ENCODE data around the gene DEFB131B.
"Not testable (repeated sequence)": the region's sequence is repeated elsewhere in the genome, so short reads cannot be mapped to it uniquely, and the experiment has no call there.

DEFB131B gene, protein sequence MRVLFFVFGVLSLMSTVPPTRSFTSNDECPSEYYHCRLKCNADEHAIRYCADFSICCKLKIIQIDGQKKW

DNA sequence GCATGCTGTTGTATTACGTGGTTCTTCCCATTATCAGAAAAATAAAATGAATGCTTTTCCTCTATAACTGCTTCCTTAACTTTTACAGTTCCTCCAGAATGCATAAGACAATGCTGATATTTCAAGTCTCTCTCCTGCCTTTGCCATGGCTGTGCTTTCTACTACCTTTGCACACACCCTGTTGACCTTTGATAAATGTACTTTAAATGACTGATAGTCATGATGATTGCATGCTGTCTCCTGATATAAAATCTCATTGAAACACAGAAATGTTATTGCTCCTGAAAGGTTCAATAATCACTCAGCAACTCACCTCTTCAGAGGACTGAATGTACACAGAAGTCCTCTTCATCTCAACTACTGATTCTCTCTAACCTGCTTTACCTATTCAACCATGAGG lies at the start of gene DEFB131B:
TSS of gene DEFB131B (plus strand) at position 395 of the 400 bp plus-strand sequence. CDS start at position 395, 0 bp downstream.
- not testable (repeated sequence) for DNase-seq (ENCODE audit: low read depth)

DNA sequence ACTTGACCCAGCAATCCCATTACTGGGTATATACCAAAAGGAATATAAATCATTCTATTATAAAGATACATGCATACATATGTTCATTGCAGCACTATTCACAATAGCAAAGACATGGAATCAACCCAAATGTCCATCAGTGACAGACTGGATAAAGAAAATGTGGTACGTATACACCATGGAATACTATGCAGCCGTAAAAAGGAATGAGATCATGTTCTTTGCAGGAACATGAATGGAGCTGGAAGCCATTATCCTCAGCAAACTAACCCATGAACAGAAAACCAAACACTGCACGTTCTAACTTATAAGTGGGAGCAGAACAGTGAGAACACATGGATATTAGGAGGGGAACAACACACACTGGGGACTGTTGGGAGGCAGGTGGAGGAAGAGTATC lies 49.0 kb upstream of the DEFB131B start:
- DNase-seq (ENCODE audit: low read depth) = not testable (repeated sequence)

DNA sequence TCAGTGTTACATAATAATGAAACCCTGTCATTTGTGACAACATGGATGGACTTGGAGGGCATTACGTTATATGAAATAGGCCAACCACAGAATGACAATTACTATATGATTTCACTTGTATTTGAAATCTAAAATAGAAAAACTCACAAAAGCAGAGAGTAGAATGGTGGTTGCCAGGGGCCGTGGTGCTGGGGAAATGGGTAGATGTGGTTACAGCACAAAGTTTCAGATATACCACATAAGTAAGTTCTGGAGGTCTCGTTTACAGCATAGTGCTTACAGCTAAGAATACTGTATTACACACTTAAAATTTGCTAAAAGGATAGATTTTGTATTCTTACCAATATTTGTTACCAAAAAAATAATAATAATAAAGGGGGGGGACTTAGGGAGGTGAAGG lies 48.6 kb upstream of the DEFB131B start:
- not testable (repeated sequence) for DNase-seq (ENCODE audit: low read depth)

DNA sequence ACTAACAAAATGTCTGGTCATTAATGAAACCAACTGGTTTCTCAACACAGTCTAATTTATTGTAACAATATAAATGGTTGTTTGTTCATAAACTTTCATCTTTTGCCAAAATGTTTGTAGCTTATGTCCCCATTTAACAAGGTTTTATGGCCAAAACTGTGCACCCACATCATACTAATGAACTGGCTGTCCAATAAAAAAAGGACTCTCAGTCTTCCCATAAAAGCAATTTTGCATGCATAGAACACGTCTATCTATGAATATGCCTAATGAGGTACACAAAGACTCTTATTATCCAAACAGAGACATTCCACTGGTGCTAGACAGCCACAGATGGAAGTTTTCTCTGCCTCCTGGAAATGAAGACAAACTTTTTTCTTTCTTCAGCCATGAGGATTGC lies 45.4 kb upstream of the DEFB131B start, which contains the start of gene DEFB108B:
TSS of gene DEFB108B (plus strand) at position 390 of the 400 bp plus-strand sequence. CDS start at position 390, 0 bp downstream.
- DNase-seq (ENCODE audit: low read depth) = not testable (repeated sequence)

DNA sequence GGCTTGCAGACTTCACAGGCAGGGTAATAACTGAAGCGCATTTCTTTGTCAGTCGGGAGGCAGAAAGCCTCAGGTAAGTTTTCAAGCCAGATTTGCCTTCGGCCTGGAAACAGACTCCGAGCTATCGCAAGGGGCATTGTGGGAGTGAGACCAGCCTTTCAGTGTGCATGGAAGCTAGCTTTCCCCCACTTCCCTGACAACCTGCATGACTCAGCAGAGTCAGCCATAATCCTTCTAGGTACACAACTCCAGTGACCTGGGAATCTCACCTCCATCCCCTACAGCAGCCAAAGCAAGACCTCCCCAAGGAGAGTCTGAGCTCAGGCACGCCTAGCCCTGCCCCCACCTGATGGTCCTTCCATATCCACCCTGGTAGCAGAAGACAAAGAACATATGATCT lies 35.5 kb upstream of the DEFB131B start:
- DNase-seq (ENCODE audit: low read depth) = not testable (repeated sequence)

DNA sequence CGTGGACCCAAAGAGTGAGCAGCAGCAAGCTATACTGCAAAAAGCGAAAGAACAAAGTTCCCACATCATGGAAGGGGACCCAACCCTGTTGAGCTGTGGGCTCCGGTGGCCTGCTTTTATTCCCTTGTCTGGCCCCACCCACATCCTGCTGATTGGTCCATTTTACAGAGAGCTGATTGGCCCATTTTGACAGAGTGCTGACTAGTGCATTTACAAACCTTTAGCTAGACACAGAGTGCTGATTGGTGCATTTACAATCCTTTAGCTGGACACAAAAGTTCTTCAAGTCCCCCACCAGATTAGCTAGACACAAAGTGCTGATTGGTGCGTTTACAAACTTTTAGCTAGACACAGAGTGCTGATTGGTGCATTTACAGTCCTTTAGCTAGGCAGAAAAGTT lies 34.9 kb upstream of the DEFB131B start:
- DNase-seq (ENCODE audit: low read depth) = not testable (repeated sequence)

DNA sequence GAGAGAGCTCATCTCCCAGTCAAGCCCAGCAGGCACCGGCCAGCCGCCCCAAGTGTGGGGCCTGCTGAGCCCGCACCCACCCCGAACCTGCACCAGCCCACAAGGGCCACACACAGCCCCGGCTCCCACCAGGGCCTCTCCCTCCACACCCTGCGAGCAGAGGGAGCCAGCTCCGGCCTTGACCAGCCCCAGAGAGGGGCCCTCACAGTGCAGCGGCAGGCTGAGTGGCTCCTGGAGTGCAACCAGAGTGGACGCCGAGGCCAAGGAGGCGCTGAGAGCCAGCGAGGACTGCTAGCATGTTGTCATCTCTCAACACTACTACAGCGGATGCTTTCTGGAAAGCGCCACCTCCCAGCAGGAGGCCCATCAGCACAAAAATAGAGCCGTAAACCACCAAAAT lies 34.4 kb upstream of the DEFB131B start:
- no peak for DNase-seq (ENCODE audit: low read depth)

DNA sequence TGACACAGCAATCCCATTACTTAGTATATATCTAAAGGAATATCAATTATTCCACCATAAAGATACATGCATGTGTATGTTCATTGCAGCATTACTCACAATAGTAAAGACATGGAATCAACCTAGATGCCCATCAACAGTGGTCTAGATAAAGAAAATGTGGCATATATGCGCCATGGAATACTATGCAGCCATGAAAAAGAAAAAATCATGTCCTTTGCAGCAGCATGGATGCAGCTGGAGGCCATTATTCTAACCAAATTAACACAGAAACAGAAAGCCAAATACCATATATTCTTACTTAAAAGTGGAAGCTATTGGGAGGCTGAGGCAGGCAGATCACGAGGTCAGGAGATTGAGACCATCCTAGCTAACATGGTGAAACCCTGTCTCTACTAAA lies 24.4 kb upstream of the DEFB131B start:
- not testable (repeated sequence) for DNase-seq (ENCODE audit: low read depth)

DNA sequence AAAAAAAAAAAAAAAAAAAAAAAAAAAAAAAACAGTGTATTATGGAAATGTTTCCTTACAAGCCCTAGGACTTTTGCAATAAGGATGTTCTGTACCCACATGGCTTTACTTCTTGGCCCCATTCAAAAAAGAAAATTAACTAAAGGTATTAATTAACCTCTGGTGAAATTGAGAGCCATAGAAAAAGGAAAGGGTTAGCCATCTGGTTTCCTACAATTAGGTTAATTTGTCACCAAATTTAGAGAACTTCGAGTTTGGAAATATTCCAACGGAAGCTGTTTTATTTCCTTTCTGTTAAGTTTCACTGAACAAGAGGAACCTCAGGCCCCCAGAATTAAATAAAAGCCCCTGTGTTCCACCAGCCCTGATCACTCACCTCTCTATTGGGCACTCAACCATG lies 22.4 kb upstream of the DEFB131B start:
- DNase-seq (ENCODE audit: low read depth) = not testable (repeated sequence)

DNA sequence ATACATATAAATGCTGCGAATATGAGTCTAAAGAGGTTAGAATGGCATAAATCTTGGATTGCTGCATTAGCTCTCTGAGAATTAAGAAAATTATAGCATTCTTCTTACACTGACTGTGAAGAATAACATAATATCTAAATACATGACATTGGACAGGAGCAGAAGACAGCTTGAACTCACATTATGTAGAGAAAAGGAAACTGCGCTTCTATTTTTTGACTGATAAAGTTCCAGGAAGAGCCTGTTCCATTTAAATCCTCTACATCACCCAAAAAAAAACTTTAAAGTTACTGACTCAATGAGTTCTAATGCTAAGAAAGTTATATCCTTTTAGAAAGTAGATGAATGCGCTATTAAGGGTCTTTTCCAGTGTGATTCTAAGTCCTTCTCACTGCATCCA lies 17.4 kb upstream of the DEFB131B start:
- not testable (repeated sequence) for DNase-seq (ENCODE audit: low read depth)

DNA sequence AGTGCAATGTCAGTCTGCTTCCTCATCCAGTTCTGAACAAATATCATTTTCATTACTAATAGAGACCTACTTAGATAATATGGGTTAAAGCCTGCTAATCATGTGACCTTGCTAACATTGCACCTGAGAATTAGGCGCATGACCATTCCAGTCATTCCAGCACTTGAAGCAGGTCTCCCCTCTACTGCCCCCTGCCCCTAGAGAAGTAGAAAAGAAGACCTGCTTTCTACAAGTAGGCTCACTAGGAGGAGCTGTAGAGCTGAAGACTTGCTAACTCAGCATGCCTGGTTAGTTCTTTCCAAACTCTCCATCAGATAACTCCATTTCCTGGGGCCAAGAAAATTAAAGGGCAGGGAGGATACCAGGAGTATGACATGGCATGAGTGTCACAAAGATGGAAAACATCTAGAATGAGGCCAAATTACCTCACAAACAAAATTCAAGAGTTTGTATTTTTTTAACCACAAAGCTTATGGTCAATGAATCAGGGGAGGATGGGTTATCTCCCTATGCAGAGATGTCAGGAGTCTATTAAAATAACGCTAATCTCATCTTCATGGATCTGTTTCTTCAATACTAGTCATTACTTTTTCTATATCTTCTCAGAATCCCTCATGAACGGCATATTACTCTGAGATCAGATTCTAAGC lies 14.2 kb upstream of the DEFB131B start:
- DNase-seq (ENCODE audit: low read depth) = not testable (repeated sequence)

DNA sequence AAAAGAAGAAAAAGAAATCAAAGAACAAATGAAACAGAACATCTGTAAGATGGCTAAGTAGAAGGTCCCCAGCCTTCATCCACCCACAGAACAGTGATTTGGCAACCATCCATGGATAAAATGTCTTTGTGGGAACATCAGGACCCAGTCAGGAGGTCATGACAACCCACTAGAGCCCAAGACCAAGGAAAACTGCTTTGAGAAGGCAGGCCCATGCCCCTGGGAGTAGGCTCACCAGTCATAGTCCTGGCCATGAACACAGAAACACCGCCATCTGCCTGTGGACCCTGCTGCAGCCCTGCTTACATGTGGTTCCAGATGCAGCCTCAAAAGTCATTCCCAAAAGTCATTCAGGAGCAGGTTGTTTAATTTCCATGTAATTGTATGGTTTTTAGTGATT lies 11.0 kb upstream of the DEFB131B start:
- not testable (repeated sequence) for DNase-seq (ENCODE audit: low read depth)

DNA sequence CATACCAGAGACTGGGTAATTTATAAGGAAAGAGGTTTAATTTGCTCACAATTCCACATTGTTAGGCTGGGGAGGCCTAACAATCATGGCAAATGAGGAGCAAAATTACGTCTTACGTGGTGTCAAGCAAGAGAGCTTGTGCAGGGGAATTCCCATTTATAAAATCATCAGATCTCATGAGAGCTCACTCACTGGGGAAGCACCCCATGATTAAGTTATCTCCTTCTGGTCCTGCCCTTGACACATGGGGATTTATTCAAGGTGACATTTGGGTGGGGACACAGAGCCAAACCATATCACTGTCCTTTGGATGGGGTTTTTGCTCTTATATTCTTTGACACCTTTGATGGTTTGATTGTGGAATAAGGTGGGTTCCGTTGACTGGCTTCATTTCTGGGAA lies 8.3 kb upstream of the DEFB131B start:
- not testable (repeated sequence) for DNase-seq (ENCODE audit: low read depth)

DNA sequence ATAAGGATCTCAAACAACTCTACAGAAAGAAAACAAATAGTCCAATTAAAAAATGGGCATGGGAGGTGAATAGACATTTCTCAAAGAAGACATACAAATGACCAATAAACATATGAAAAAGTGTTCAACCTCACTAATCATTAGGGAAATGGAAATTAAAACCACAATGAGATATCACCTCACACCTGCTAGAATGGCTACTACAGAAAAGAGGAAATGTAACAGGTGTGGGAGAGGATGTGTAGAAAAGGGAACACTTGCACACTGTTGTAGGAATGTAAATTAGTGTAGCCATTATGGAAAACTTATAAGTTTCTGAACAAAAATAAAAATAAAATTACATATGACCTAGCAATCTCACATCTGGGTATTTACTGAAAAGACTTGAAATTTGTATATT lies 7.6 kb upstream of the DEFB131B start:
- not testable (repeated sequence) for DNase-seq (ENCODE audit: low read depth)

DNA sequence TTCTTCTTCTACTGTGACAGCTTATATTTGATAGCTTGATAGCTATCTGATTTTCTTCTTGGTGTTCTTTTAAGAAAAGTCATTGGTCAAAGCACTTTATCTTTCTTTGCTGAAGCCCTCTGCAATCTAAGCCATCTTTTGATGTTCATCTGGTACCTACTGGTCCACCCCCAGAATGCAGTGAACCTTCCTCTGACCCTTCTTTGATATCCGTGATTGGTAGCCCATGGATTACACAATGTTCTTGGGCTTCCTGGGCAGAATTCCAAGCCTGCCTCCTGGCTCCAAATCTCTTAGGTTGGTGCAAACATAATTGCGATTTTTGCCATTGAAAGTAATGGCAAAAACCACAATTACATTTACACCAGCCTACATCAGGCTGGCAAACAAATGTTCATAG lies 2.0 kb upstream of the DEFB131B start:
- not testable (repeated sequence) for DNase-seq (ENCODE audit: low read depth)

DNA sequence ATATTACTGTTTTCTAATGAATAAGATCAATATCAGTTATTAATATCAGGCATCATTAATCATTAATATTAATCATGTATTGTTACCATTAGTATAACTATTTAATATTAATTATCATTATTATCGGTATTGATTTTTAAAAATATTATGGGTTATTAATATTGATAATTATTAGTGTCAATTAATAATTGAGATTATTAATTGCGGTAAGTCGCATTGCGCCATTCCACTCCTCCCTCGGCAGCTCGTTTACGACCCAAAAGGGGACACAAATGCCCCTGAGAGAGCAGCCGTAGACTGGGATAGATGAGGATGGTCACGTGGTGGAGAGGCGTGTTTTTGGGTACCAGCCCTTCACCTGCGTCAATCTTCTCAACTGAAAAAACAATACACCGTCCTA lies 7.6 kb downstream of the DEFB131B start:
- not testable (repeated sequence) for DNase-seq (ENCODE audit: low read depth)

DNA sequence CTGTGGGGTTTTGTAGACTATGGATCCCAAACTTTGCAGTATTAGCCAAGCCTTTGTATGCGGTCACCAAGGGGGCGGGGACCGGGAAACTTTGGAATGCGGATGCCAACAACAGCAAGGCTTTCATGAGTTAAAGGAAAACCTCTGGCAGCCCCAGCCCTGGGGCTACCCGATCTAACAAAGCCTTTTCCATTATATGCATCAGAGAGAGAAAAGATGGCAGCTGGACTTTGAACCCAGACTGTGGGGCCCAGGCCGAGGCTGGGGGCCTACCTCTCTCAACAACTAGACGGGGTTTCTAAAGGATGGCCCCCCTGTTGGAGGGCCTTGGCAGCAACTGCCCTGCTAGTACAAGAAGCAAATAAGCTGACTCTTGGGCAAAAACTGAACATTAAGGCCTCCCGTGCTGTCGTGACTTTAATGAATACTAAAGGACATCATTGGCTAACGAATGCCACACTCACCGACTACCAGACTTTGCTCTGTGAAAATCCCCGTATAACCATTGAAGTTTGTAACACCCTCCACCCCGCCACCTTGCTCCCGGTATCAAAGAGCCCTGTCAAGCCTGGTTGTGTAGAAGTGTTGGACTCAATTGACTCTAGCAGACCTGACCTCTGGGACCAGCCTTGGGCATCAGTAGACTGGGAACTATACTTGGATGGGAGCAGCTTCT lies 10.2 kb downstream of the DEFB131B start:
- not testable (repeated sequence) for DNase-seq (ENCODE audit: low read depth)

DNA sequence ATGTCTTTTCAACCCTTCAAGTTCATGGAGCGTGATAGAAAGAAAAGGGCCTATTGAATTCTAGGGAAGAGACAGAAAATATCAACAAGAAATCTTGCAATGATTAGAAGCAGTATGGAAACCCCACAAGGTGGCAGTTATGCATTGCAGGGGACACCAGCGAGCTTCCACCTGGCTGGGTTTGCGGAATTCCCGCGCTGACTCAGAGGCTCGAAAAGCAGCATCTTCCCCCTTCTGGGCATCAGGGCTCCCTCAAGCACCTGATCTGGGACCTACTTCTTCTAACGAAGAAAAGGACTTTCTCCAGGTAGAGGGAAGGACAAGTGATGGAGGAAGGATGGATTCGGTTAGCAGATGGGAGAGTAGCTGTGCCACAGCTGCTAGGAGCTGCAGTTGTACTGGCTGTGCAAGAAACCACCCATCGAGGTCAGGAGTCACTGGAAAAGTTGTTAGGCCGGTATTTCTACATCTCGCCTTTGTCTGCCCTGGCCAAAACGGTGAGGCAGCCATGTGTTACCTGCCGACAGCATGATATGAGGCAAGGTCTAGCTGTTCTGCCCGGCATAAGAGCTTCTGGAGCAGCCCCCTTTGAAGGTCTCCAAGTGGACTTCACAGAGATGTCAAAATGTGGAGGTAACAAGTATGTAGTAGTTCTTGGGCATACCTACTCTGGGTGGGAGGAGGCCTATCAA lies 11.1 kb downstream of the DEFB131B start:
- DNase-seq (ENCODE audit: low read depth) = not testable (repeated sequence)

DNA sequence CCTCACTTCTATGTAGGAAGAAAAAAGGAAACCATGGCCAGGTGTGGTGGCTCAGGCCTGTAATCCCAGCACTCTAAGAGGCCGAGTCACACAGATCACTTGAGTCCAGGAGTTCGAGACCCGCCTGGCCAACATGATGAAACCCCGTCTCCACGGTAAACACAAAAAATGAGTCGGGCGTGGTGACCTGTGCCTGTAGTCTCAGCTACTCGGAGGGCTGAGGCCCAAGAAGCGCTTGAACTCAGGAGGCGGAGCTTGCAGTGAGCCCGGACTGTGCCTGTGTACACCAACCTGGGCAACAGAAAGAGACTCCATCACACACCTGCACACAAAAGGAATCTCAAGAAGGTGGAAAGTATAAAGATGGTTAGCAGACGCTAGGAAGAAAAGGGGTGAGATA lies 17.7 kb downstream of the DEFB131B start:
- DNase-seq (ENCODE audit: low read depth) = no peak

DNA sequence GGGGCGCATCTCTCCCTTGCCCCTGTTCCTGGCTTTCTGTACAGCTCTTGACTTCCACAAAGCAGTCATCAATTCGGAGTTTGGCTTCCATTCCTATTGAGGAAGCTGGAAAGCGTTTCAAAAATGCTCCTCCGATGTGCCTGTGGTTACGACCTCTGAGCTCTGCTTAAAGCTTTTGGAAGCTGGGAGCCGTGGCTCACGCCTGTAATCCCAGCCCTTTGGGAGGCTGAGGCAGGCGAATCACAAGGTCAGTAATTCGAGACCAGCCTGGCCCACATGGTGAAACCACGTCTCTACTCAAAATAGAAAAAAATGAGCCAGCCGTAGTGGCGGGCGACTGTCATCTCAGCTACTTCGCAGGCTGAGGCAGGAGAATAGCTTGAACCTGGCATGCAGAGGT lies 22.9 kb downstream of the DEFB131B start:
- not testable (repeated sequence) for DNase-seq (ENCODE audit: low read depth)

DNA sequence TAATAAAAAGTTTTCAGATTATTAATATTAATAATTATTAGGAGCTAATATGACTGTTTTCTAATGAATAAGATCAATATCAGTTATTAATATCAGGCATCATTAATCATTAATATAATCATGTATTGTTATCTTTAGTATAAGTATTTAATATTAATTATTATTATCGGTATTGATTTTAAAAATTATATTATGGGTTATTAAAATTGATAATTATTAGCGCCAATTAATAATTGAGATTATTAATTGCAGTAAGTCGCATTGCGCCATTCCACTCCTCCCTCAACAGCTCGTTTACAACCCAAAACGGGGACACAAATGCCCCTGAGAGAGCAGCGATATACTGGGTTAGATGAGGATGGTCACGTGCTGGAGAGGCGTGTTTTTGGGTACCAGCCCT lies 30.0 kb downstream of the DEFB131B start:
- DNase-seq (ENCODE audit: low read depth) = no peak

DNA sequence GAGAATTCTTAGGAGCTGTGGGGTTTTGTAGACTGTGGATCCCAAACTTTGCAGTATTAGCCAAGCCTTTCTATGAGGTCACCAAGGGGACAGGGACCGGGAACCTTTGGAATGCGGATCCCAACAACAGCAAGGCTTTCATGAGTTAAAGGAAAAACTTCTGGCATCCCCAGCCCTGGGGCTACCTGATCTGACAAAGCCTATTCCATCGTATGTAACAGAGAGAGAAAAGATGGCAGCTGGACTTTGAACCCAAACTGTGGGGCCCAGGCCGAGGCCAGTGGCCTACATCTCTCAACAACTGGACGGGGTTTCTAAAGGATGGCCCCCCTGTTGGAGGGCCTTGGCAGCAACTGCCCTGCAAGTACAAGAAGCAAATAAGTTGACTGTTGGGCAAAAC lies 32.5 kb downstream of the DEFB131B start:
- not testable (repeated sequence) for DNase-seq (ENCODE audit: low read depth)
